Liver (tissue), 9 donors: ENCODE data around the gene TRDMT1. TPM values are rescaled to one million over a fixed set of nuclear protein-coding genes. Genes with fewer than 3 reads are reported as not detected.
"Not testable (repeated sequence)": the region's sequence is repeated elsewhere in the genome, so short reads cannot be mapped to it uniquely, and the experiment has no call there.

Experiments used
- DNase-seq: peaks from one replicate; pipeline ENCODE4 v3.0.0-alpha.2; 2017; ENCODE audit warnings: low spot score
- H3K27ac ChIP-seq, 2 donors: one replicate each; pipeline ENCODE4 v1.7.0; 2013; ENCODE audit warnings: inconsistent platforms in 2 of 2, low read length in 2 of 2, control low read depth in 1 of 2, low read depth in 1 of 2, mild to moderate bottlenecking in 1 of 2
- H3K27me3 ChIP-seq, 4 donors: one replicate each; pipeline versions ENCODE4 v1.6.1 to v1.7.0; 2013; ENCODE audit warnings: low read length in 3 of 4, inconsistent platforms in 1 of 4, mild to moderate bottlenecking in 1 of 4, moderate library complexity in 1 of 4; ENCODE audit not compliant: control insufficient read depth in 4 of 4, insufficient read depth in 4 of 4
- H3K36me3 ChIP-seq, 4 donors: one replicate each; pipeline versions ENCODE4 v1.6.1 to v1.7.0; 2013; ENCODE audit warnings: low read length in 3 of 4, mild to moderate bottlenecking in 3 of 4, low read depth in 1 of 4, moderate library complexity in 1 of 4; ENCODE audit not compliant: control insufficient read depth in 4 of 4, insufficient read depth in 3 of 4
- H3K4me1 ChIP-seq, 4 donors: one replicate each; pipeline versions ENCODE4 v1.6.1 to v1.7.0; 2013; ENCODE audit warnings: low read length in 3 of 4, mild to moderate bottlenecking in 3 of 4, moderate library complexity in 1 of 4; ENCODE audit not compliant: control insufficient read depth in 4 of 4, insufficient read depth in 4 of 4
- H3K4me3 ChIP-seq, 3 donors: one replicate each; pipeline versions ENCODE4 v1.6.1 to v1.7.0; 2013; ENCODE audit warnings: low read length in 3 of 3, control low read depth in 1 of 3, low read depth in 1 of 3, mild to moderate bottlenecking in 1 of 3
- H3K9ac ChIP-seq, 2 donors: one replicate each; pipeline ENCODE4 v1.7.0; 2013; ENCODE audit warnings: low read length in 2 of 2, mild to moderate bottlenecking in 2 of 2, moderate library complexity in 2 of 2, control low read depth in 1 of 2, low read depth in 1 of 2
- H3K9me3 ChIP-seq, 4 donors: one replicate each; pipeline versions ENCODE4 v1.6.1 to v1.7.0; 2013; ENCODE audit warnings: low read length in 3 of 4; ENCODE audit not compliant: control insufficient read depth in 4 of 4
- CTCF ChIP-seq: fragments of 150-350 bp; IDR thresholded peaks from 2 replicates; pipeline ENCODE4 v1.5.1; 2017; ENCODE audit warnings: improper control_type of control experiment, low read depth, low read length; ENCODE audit not compliant: missing input control
- EGR1 ChIP-seq, 2 donors: IDR thresholded peaks; 2 replicates each; pipeline ENCODE4 v1.6.1; 2016 to 2018; ENCODE audit warnings: antibody characterized with exemption in 2 of 2, low read depth in 2 of 2
- FOXA1 ChIP-seq: IDR thresholded peaks from 2 replicates; pipeline ENCODE4 v1.6.1; 2016; ENCODE audit warnings: antibody characterized with exemption
- FOXA2 ChIP-seq: IDR thresholded peaks from 2 replicates; pipeline ENCODE4 v1.6.1; 2016; ENCODE audit warnings: antibody characterized with exemption
- HNF4A ChIP-seq, 2 donors: conservative IDR thresholded peaks; 2 replicates each; pipeline ENCODE4 v1.6.1; 2016; ENCODE audit warnings: antibody characterized with exemption in 2 of 2, mild to moderate bottlenecking in 2 of 2
- HNF4G ChIP-seq: IDR thresholded peaks from 2 replicates; pipeline ENCODE4 v1.6.1; 2016; ENCODE audit warnings: antibody characterized with exemption
- JUND ChIP-seq, 2 donors: IDR thresholded peaks; 2 replicates each; pipeline ENCODE4 v1.6.1; 2016; ENCODE audit warnings: antibody characterized with exemption in 2 of 2
- NR2F2 ChIP-seq: IDR thresholded peaks from 2 replicates; pipeline ENCODE4 v1.6.1; 2016; ENCODE audit warnings: antibody characterized with exemption
- RAD21 ChIP-seq, 2 donors: IDR thresholded peaks; 2 replicates each; pipeline ENCODE4 v1.6.1; 2016; ENCODE audit warnings: antibody characterized with exemption in 2 of 2, mild to moderate bottlenecking in 2 of 2
- REST ChIP-seq: IDR thresholded peaks from 2 replicates; pipeline ENCODE4 v1.6.1; 2016; ENCODE audit warnings: antibody characterized with exemption, mild to moderate bottlenecking
- RXRA ChIP-seq, 2 donors: IDR thresholded peaks; 2 replicates each; pipeline ENCODE4 v1.6.1; 2017 to 2018; ENCODE audit warnings: antibody characterized with exemption in 2 of 2, mild to moderate bottlenecking in 1 of 2
- SP1 ChIP-seq: IDR thresholded peaks from 2 replicates; pipeline ENCODE4 v1.6.1; 2018; ENCODE audit warnings: antibody characterized with exemption, mild to moderate bottlenecking
- TAF1 ChIP-seq: conservative IDR thresholded peaks from 2 replicates; pipeline ENCODE4 v1.6.1; 2016; ENCODE audit warnings: antibody characterized with exemption, mild to moderate bottlenecking
- YY1 ChIP-seq: IDR thresholded peaks from 2 replicates; pipeline ENCODE4 v1.6.1; 2016; ENCODE audit warnings: antibody characterized with exemption, mild to moderate bottlenecking
- WGBS: extraction: QIAGEN DNeasy Blood & Tissue Kit; methylation state at CpG from one replicate; pipeline ENCODE4 v1.1.7; 2013; 5-methylcytosine and 5-hydroxymethylcytosine counted together
- polyA plus RNA-seq, 2 donors: library from polyadenylated mRNA; stranded (reverse) in 1 of 2; unstranded in 1 of 2; fragments of 200-250 nt in 1 of 2; fragments of >200 nt in 1 of 2; fragmentation: Nextera tagmentation in 1 of 2; extraction: Ambion mirVana in 1 of 2; gene quantifications; one replicate each; pipeline versions ENCODE4 v1.2.1 to v1.2.3, GENCODE V29; 2013 to 2015
- total RNA-seq, 2 donors: library from RNA; depleted of rRNA; stranded (reverse); fragments of >200 nt; gene quantifications; one replicate each; pipeline ENCODE4 v1.2.3, GENCODE V29; 2014
- TF ChIP-seq, protein P1 (sequence below): IDR thresholded peaks from 2 replicates; pipeline ENCODE4 v1.6.1; 2016; ENCODE audit warnings: antibody characterized with exemption
- donor health status: healthy.
- donor health status: healthy.
- donor health status: healthy.
- donor health status: healthy.
- donor health status: healthy.

Gene TRDMT1
- total and polyA plus RNA-seq, 4 donors, result 0.38 to 2.4 (median 1.1) TPM

- TF ChIP-seq CTCF (no peak), YY1 (no peak), JUND (IDR thresholded peaks at IDR 0.05) (no peak), SP1 (no peak)
Observed at GRCh38 chr10:17115683-17116082, 85.8 kb downstream of the TRDMT1 start (continued).

- H3K9me3 ChIP-seq, H3K27me3 ChIP-seq, H3K9ac ChIP-seq, H3K27ac ChIP-seq, DNase-seq, H3K4me3 ChIP-seq, H3K36me3 ChIP-seq: not testable (repeated sequence)
- peaks cover 0 to 18% (median 15%) of the 10 kb centered on the region in 4 donors for H3K4me1 ChIP-seq
- WGBS, result 90% methylated on average over 13 of the region's 13 CpGs
Observed at GRCh38 chr10:17114878-17115444, 86.5 kb downstream of the TRDMT1 start.

DNA sequence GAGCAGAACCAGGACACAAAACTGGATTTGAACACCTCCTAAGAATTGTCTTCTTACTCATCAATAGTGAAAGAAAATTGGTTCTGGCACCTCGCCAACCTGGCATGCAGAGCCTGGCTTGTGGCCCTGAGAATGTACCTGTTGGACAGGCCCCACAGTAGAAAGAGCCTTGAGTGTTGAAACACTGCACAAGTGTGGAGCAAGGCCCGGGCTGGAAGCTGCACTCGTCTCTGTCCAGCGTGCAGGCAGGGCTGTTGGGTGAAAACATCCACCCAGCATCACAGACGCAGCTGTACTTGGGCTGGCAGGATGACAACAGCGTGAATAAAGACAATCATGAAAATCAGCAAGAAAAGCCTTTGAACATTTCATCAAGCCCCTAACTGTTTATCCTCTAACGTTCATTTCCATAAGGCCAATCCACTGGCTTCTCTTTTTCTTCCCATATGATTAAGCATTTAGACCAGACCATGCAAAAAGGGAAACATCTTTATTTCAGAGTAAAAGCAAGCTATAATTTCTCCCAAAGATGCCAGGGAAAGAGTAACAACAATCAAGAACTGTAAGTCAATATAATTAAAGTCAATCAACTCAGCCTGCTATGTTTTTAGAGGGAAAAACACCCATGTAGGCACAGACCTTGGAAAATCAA is 87.5 kb downstream of the TRDMT1 start:
- 49% methylated on average over 7 of the region's 7 CpGs for WGBS
- Histone ChIP-seq H3K4me3 (no peak overlapping the region), H3K27ac (no peak overlapping the region), H3K9me3 (no peaks in the 10 kb centered on the region), H3K36me3 (no peaks in the 10 kb centered on the region), H3K4me1 (peaks cover 0 to 9% (median 6%) of the 10 kb centered on the region in 4 donors), H3K9ac (no peak overlapping the region), H3K27me3 (no peaks in the 10 kb centered on the region)
- no peak for TF ChIP-seq HNF4G
- TF ChIP-seq YY1, result no peak
- no peak for DNase-seq

- no peak overlapping the region for H3K27ac ChIP-seq
- WGBS, result 98% methylated on average over 4 of the region's 4 CpGs
Observed at GRCh38 chr10:17113346-17113745, 88.1 kb downstream of the TRDMT1 start.

More at GRCh38 chr10:17113346-17113745, 88.1 kb downstream of the TRDMT1 start:
- no peak overlapping the region for H3K4me3 ChIP-seq
- H3K9ac ChIP-seq, result no peak overlapping the region
- no peaks in the 10 kb centered on the region for H3K36me3 ChIP-seq
- no peaks in the 10 kb centered on the region for H3K27me3 ChIP-seq
- no peak for DNase-seq
- H3K4me1 ChIP-seq, result peaks cover 0 to 2% (median under 1%) of the 10 kb centered on the region in 4 donors
- no peak for TF ChIP-seq SP1
- TF ChIP-seq YY1, result no peak
- no peak for TF ChIP-seq NR2F2
- no peak for TF ChIP-seq HNF4G
- TF ChIP-seq, protein P1, sequence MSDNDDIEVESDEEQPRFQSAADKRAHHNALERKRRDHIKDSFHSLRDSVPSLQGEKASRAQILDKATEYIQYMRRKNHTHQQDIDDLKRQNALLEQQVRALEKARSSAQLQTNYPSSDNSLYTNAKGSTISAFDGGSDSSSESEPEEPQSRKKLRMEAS, result no peak
- no peak for TF ChIP-seq REST
- no peak for TF ChIP-seq TAF1
- TF ChIP-seq FOXA1, result no peak
- no peak for TF ChIP-seq JUND (IDR thresholded peaks at IDR 0.05)
- TF ChIP-seq FOXA2, result no peak
- no peak for TF ChIP-seq HNF4A (conservative IDR thresholded peaks at IDR 0.05)
- no peak for TF ChIP-seq RXRA (IDR thresholded peaks at IDR 0.05)
- no peak for TF ChIP-seq EGR1 (IDR thresholded peaks at IDR 0.05; ENCODE audit: low read depth in 2 of 2)
- TF ChIP-seq CTCF, result no peak
- TF ChIP-seq RAD21 (IDR thresholded peaks at IDR 0.05), result no peak
- H3K9me3 ChIP-seq, result no peaks in the 10 kb centered on the region
